OCI-LY3 (cell line): Measurements from ENCODE around the gene SHROOM3.

Source experiments
- H2AFZ ChIP-seq: fragments of 200-600, 300-600 bp; shearing (Covaris generic); 2 replicates; pipeline ENCODE4 v1.6.0; 2014; ENCODE audit warnings: antibody characterized with exemption, low read depth, low read length
- H3K27ac ChIP-seq: fragments of 200-600, 300-600 bp; sonication (generic); 2 replicates; pipeline ENCODE4 v1.5.1; 2014; ENCODE audit warnings: mild to moderate bottlenecking, low read length, moderate library complexity, mixed read lengths
- H3K27me3 ChIP-seq: fragments of 200-600, 300-600 bp; sonication (generic); 2 replicates; pipeline ENCODE4 v1.6.1; 2014; ENCODE audit warnings: low read depth, low read length, mixed read lengths
- H3K36me3 ChIP-seq: fragments of 200-600, 300-600 bp; sonication (generic); replicated peaks from 2 replicates; pipeline ENCODE3; 2014; ENCODE audit warnings: low read depth, low read length, mixed read lengths
- H3K4me1 ChIP-seq: fragments of 300-600, 200-600 bp; sonication (generic); 2 replicates; pipeline ENCODE4 v1.6.1; 2014; ENCODE audit warnings: low read length, mixed read lengths
- H3K4me2 ChIP-seq: fragments of 200-600, 300-600 bp; sonication (generic); 2 replicates; pipeline ENCODE4 v1.6.1; 2014; ENCODE audit warnings: low read length, mixed read lengths
- H3K4me3 ChIP-seq: fragments of 300-600, 200-600 bp; sonication (generic); 2 replicates; pipeline ENCODE4 v1.5.1; 2014; ENCODE audit warnings: antibody characterized with exemption, mild to moderate bottlenecking, low read length, moderate library complexity
- H3K79me2 ChIP-seq: fragments of 300-600, 200-600 bp; shearing (Covaris generic); 2 replicates; pipeline ENCODE4 v1.6.1; 2014; ENCODE audit warnings: mild to moderate bottlenecking, low read length, mixed read lengths
- H3K9ac ChIP-seq: fragments of 300-600, 200-600 bp; shearing (Covaris generic); 2 replicates; pipeline ENCODE4 v1.6.0; 2014; ENCODE audit warnings: mild to moderate bottlenecking, low read length, moderate library complexity
- H3K9me3 ChIP-seq: fragments of 200-600, 300-600 bp; shearing (Covaris generic); 2 replicates; pipeline ENCODE4 v1.6.1; 2014; ENCODE audit warnings: low read length, mixed read lengths; ENCODE audit not compliant: insufficient read depth
- H4K20me1 ChIP-seq: fragments of 200-600, 300-600 bp; sonication (generic); 2 replicates; pipeline ENCODE4 v1.6.1; 2016; ENCODE audit warnings: low read length, mixed read lengths; ENCODE audit not compliant: insufficient read depth
- EZH2phosphoT487 ChIP-seq: fragments of 200-600 bp; shearing (Covaris generic); IDR thresholded peaks from 2 replicates; pipeline ENCODE4 v1.6.1; 2018; ENCODE audit warnings: antibody characterized with exemption, mixed run types, low read depth
- TF ChIP-seq, protein P1 (sequence below): fragments of 200-600, 300-600 bp; sonication (generic); IDR thresholded peaks from 2 replicates; pipeline ENCODE4 v1.5.1; 2014; ENCODE audit warnings: antibody characterized with exemption, low read length, low read depth

SHROOM3 gene

GRCh38 chr4:76680952-76681351 lies 245.9 kb downstream of the SHROOM3 start:
- Histone ChIP-seq H3K4me2 (no peak overlapping the region), H3K36me3 (no peaks in the 10 kb centered on the region), H3K9ac (no peak overlapping the region), H3K9me3 (no peaks in the 10 kb centered on the region), H2AFZ (no peak overlapping the region), H3K27me3 (peaks cover 21% of the 10 kb centered on the region), H3K4me3 (no peak overlapping the region), H4K20me1 (no peaks in the 10 kb centered on the region), H3K27ac (no peak overlapping the region), H3K4me1 (no peaks in the 10 kb centered on the region), H3K79me2 (no peaks in the 10 kb centered on the region)
- TF ChIP-seq, protein P1, sequence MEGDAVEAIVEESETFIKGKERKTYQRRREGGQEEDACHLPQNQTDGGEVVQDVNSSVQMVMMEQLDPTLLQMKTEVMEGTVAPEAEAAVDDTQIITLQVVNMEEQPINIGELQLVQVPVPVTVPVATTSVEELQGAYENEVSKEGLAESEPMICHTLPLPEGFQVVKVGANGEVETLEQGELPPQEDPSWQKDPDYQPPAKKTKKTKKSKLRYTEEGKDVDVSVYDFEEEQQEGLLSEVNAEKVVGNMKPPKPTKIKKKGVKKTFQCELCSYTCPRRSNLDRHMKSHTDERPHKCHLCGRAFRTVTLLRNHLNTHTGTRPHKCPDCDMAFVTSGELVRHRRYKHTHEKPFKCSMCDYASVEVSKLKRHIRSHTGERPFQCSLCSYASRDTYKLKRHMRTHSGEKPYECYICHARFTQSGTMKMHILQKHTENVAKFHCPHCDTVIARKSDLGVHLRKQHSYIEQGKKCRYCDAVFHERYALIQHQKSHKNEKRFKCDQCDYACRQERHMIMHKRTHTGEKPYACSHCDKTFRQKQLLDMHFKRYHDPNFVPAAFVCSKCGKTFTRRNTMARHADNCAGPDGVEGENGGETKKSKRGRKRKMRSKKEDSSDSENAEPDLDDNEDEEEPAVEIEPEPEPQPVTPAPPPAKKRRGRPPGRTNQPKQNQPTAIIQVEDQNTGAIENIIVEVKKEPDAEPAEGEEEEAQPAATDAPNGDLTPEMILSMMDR: no peak
- TF ChIP-seq EZH2phosphoT487: no peak

DNA sequence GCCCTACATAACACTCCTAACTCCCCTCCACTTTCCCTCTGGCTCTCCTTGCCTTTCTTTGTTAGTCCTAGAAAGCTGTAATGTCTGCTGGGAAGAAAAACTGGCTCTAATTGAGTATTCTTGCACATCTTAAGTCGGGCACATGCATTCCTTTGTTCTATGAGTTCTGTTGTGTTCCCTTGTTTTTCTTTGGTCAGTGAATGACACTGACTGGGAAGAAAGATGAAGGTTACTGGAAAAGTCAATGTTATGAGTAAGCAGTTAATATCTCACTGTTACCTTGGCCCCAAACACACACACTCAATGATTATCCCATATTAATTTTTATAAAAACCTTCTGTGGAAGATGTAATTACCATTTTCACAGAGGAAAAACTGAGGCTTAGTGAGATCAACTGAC lies 247.0 kb downstream of the SHROOM3 start:
- no peak overlapping the region for H3K4me3 ChIP-seq
- no peak overlapping the region for H2AFZ ChIP-seq
- H3K4me1 ChIP-seq: no peaks in the 10 kb centered on the region
- no peaks in the 10 kb centered on the region for H3K79me2 ChIP-seq
- peaks cover 25% of the 10 kb centered on the region for H3K27me3 ChIP-seq
- H3K4me2 ChIP-seq: no peak overlapping the region
- no peak overlapping the region for H3K9ac ChIP-seq
- H4K20me1 ChIP-seq: no peaks in the 10 kb centered on the region
- H3K36me3 ChIP-seq: no peaks in the 10 kb centered on the region
- no peaks in the 10 kb centered on the region for H3K9me3 ChIP-seq
- no peak overlapping the region for H3K27ac ChIP-seq
- TF ChIP-seq, protein P1: no peak
- no peak for TF ChIP-seq EZH2phosphoT487

GRCh38 chr4:76683144-76683543 lies 248.1 kb downstream of the SHROOM3 start:
- TF ChIP-seq, protein P1: no peak
- no peak for TF ChIP-seq EZH2phosphoT487
- no peaks in the 10 kb centered on the region for H4K20me1 ChIP-seq
- peaks cover 31% of the 10 kb centered on the region for H3K27me3 ChIP-seq
- H3K9ac ChIP-seq: no peak overlapping the region
- H3K36me3 ChIP-seq: no peaks in the 10 kb centered on the region
- H3K4me2 ChIP-seq: no peak overlapping the region
- H3K27ac ChIP-seq: no peak overlapping the region
- no peaks in the 10 kb centered on the region for H3K4me1 ChIP-seq
- H2AFZ ChIP-seq: no peak overlapping the region
- no peaks in the 10 kb centered on the region for H3K9me3 ChIP-seq
- no peaks in the 10 kb centered on the region for H3K79me2 ChIP-seq
- H3K4me3 ChIP-seq: no peak overlapping the region

DNA sequence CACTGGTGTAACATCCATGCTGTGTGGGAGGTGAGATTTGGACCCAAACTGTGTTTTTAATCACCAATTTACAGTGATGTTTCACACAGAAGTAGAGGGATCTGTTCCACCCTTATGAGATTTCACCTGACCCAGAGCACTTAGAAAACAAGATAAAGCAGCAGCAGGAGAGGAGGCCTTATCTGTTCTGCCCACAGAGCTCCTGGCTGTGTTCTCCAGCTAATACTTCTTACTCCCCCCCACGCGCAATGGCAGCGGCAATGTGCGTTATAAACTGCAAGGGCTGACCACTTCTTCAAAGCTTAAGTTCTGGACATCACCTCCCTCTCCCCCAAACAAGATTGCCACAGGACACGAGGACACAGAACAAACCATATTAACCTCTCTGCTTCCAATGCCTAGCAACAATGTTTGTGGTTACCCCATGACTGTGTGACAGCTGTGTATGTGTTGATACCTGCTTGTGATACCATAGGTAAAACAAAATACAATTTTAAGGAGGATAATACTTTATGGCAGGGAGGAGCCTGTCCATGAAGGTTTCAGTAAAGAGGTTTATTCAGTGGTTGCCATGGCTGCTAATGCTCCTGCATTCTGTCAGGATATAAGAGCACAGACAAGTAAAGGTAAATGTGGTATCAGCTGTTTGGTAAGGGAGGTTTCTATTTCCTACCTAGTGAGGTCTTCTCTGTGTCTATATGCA lies 252.9 kb downstream of the SHROOM3 start:
- Histone ChIP-seq H3K9me3 (no peaks in the 10 kb centered on the region), H3K9ac (no peak overlapping the region), H3K79me2 (no peaks in the 10 kb centered on the region), H4K20me1 (no peaks in the 10 kb centered on the region), H2AFZ (no peak overlapping the region), H3K36me3 (no peaks in the 10 kb centered on the region), H3K27ac (no peak overlapping the region), H3K4me2 (no peak overlapping the region), H3K4me1 (no peaks in the 10 kb centered on the region), H3K27me3 (peaks cover 51% of the 10 kb centered on the region), H3K4me3 (no peak overlapping the region)
- TF ChIP-seq, protein P1: no peak
- TF ChIP-seq EZH2phosphoT487: no peak
